GM12878 (cell line): ENCODE data around the gene ETV3L.

Source experiments
- MEF2A ChIP-seq: IDR thresholded peaks from 2 replicates; pipeline ENCODE4 v1.6.1; 2011; ENCODE audit warnings: low read depth, mild to moderate bottlenecking, low read length, moderate library complexity; ENCODE audit not compliant: insufficient read depth
- MTA3 ChIP-seq: IDR thresholded peaks from 2 replicates; pipeline ENCODE4 v1.6.1; 2012; ENCODE audit warnings: low read length, inconsistent platforms, borderline replicate concordance
- RAD21 ChIP-seq: IDR thresholded peaks from 2 replicates; pipeline ENCODE4 v1.6.1; 2011; ENCODE audit warnings: mild to moderate bottlenecking, low read depth, low read length, moderate library complexity; ENCODE audit not compliant: insufficient read depth
- YY1 ChIP-seq: IDR thresholded peaks from 2 replicates; pipeline ENCODE4 v1.6.1; 2011; ENCODE audit warnings: low read depth, mild to moderate bottlenecking, low read length
- TF ChIP-seq, protein P1 (sequence below): fragments of 450-650 bp; IDR thresholded peaks from 2 replicates; pipeline ENCODE4 v1.6.1; 2017; ENCODE audit warnings: antibody characterized with exemption, mild to moderate bottlenecking, moderate library complexity
- TF ChIP-seq, protein P2 (sequence below), 3 experiments: IDR thresholded peaks in 2 of 3; conservative IDR thresholded peaks in 1 of 3; 2 replicates each; pipeline ENCODE4 v1.5.1; 2011; ENCODE audit warnings: low read depth in 3 of 3, low read length in 3 of 3, mild to moderate bottlenecking in 3 of 3, control low read depth in 2 of 3, moderate library complexity in 2 of 3, inconsistent platforms in 1 of 3, mixed read lengths in 1 of 3; ENCODE audit not compliant: control insufficient read depth in 2 of 3, insufficient read depth in 1 of 3; ENCODE audit errors: extremely low read depth in 1 of 3

DNA sequence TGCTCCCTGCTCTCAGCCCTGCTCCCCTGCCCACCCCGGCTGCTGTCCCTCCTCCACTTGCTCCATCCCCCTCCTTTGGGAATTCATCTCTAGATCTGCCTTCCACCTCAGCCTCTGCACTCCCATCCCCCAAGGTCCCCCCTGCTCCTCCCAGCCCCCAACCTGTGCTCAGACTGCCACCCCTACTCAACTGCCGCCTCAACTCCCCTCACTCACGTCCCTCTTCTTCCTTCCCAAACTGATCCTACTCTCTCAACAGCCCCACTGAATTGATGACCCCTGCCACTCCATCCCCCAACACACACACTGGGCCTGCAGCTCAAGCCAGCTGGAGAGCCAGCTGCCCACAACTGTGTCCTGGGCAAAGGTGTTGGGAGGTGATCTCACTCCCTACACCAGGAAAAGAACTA is 15.8 kb upstream of the ETV3L start:
- TF ChIP-seq MTA3 (no peak), MEF2A (no peak), YY1 (no peak), RAD21 (no peak)
- TF ChIP-seq, protein P1, sequence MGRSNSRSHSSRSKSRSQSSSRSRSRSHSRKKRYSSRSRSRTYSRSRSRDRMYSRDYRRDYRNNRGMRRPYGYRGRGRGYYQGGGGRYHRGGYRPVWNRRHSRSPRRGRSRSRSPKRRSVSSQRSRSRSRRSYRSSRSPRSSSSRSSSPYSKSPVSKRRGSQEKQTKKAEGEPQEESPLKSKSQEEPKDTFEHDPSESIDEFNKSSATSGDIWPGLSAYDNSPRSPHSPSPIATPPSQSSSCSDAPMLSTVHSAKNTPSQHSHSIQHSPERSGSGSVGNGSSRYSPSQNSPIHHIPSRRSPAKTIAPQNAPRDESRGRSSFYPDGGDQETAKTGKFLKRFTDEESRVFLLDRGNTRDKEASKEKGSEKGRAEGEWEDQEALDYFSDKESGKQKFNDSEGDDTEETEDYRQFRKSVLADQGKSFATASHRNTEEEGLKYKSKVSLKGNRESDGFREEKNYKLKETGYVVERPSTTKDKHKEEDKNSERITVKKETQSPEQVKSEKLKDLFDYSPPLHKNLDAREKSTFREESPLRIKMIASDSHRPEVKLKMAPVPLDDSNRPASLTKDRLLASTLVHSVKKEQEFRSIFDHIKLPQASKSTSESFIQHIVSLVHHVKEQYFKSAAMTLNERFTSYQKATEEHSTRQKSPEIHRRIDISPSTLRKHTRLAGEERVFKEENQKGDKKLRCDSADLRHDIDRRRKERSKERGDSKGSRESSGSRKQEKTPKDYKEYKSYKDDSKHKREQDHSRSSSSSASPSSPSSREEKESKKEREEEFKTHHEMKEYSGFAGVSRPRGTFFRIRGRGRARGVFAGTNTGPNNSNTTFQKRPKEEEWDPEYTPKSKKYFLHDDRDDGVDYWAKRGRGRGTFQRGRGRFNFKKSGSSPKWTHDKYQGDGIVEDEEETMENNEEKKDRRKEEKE = no peak
- TF ChIP-seq, protein P2, sequence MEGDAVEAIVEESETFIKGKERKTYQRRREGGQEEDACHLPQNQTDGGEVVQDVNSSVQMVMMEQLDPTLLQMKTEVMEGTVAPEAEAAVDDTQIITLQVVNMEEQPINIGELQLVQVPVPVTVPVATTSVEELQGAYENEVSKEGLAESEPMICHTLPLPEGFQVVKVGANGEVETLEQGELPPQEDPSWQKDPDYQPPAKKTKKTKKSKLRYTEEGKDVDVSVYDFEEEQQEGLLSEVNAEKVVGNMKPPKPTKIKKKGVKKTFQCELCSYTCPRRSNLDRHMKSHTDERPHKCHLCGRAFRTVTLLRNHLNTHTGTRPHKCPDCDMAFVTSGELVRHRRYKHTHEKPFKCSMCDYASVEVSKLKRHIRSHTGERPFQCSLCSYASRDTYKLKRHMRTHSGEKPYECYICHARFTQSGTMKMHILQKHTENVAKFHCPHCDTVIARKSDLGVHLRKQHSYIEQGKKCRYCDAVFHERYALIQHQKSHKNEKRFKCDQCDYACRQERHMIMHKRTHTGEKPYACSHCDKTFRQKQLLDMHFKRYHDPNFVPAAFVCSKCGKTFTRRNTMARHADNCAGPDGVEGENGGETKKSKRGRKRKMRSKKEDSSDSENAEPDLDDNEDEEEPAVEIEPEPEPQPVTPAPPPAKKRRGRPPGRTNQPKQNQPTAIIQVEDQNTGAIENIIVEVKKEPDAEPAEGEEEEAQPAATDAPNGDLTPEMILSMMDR (IDR thresholded peaks at IDR 0.05 in 2 of 3, conservative IDR thresholded peaks at IDR 0.05 in 1 of 3; ENCODE audit: control insufficient read depth in 2 of 3, extremely low read depth in 1 of 3, insufficient read depth in 1 of 3, low read depth in 3 of 3, low read length in 3 of 3) = no peak
